ENCODE data around the gene PPM1M. TPM values are rescaled to one million over a fixed set of nuclear protein-coding genes. Genes with fewer than 3 reads are reported as not detected.

The PPM1M gene
- total and polyA plus RNA-seq, 2 experiments from 2014 or later: 2.2 to 4.0 TPM

DNA sequence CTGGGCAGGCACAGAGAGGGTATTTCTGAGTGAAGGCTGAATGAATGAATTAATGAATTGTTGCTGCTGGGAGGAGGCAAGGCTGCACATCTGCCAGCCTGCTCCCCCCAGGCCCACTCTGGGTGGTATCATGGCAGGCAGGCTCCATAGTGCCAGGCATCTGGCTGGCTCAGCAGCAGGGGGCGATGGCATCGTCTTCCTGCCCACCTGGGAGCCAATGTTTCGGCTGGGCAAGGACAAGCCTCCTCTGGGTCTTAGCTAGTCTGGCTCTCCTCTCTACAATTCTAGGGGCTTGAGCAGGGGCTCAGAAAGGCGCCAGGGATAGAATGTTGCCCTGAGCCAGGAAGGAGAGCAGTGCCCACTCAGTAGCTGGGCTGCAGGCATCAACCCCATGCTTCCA is 18.4 kb upstream of the PPM1M start:
- Histone ChIP-seq H3K27me3 (ENCODE audit: insufficient read depth) (no peaks in the 10 kb centered on the region), H3K9me2 (ENCODE audit: insufficient read depth) (no peaks in the 10 kb centered on the region), H3K4me3 (no peak overlapping the region), H3K79me2 (replicated peaks; ENCODE audit: insufficient read depth) (no peaks in the 10 kb centered on the region), H3K4me2 (no peak overlapping the region), H4K20me1 (replicated peaks; ENCODE audit: insufficient read depth) (no peaks in the 10 kb centered on the region), H3K36me3 (ENCODE audit: insufficient read depth) (peaks cover 3% of the 10 kb centered on the region; the same call in 1 of the 2 replicates), H3K4me1 (ENCODE audit: insufficient read depth) (no peaks in the 10 kb centered on the region), H3K27ac (ENCODE audit: low read depth) (no peak overlapping the region), H2AFZ (no peak overlapping the region), H3F3A (replicated peaks; ENCODE audit: low read depth) (0 out of 2 replicates have a peak, but pooled peaks cover 2% of the 10 kb centered on the region)
- no peaks in the 10 kb centered on the region for H3K9me3 Mint-ChIP-seq
- H3K4me3 Mint-ChIP-seq: no peak overlapping the region
- H3K4me1 Mint-ChIP-seq: peaks cover 7% of the 10 kb centered on the region
- DNase-seq (ENCODE audit: low spot score): no peak
- H3K27ac Mint-ChIP-seq: no peak overlapping the region
- TF ChIP-seq, protein P1, sequence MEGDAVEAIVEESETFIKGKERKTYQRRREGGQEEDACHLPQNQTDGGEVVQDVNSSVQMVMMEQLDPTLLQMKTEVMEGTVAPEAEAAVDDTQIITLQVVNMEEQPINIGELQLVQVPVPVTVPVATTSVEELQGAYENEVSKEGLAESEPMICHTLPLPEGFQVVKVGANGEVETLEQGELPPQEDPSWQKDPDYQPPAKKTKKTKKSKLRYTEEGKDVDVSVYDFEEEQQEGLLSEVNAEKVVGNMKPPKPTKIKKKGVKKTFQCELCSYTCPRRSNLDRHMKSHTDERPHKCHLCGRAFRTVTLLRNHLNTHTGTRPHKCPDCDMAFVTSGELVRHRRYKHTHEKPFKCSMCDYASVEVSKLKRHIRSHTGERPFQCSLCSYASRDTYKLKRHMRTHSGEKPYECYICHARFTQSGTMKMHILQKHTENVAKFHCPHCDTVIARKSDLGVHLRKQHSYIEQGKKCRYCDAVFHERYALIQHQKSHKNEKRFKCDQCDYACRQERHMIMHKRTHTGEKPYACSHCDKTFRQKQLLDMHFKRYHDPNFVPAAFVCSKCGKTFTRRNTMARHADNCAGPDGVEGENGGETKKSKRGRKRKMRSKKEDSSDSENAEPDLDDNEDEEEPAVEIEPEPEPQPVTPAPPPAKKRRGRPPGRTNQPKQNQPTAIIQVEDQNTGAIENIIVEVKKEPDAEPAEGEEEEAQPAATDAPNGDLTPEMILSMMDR (conservative IDR thresholded peaks at IDR 0.05; ENCODE audit: low read depth in 2 of 2): peak in 1 of 2 experiments; percentile 37; a peak in 3 of 4 replicates
- TF ChIP-seq ZNF331 (CRISPR knock-in tag; IDR thresholded peaks at IDR 0.05; ENCODE audit: low read depth): no peak
- TF ChIP-seq ZNF114 (CRISPR knock-in tag; IDR thresholded peaks at IDR 0.05): no peak
- TF ChIP-seq, protein P2, sequence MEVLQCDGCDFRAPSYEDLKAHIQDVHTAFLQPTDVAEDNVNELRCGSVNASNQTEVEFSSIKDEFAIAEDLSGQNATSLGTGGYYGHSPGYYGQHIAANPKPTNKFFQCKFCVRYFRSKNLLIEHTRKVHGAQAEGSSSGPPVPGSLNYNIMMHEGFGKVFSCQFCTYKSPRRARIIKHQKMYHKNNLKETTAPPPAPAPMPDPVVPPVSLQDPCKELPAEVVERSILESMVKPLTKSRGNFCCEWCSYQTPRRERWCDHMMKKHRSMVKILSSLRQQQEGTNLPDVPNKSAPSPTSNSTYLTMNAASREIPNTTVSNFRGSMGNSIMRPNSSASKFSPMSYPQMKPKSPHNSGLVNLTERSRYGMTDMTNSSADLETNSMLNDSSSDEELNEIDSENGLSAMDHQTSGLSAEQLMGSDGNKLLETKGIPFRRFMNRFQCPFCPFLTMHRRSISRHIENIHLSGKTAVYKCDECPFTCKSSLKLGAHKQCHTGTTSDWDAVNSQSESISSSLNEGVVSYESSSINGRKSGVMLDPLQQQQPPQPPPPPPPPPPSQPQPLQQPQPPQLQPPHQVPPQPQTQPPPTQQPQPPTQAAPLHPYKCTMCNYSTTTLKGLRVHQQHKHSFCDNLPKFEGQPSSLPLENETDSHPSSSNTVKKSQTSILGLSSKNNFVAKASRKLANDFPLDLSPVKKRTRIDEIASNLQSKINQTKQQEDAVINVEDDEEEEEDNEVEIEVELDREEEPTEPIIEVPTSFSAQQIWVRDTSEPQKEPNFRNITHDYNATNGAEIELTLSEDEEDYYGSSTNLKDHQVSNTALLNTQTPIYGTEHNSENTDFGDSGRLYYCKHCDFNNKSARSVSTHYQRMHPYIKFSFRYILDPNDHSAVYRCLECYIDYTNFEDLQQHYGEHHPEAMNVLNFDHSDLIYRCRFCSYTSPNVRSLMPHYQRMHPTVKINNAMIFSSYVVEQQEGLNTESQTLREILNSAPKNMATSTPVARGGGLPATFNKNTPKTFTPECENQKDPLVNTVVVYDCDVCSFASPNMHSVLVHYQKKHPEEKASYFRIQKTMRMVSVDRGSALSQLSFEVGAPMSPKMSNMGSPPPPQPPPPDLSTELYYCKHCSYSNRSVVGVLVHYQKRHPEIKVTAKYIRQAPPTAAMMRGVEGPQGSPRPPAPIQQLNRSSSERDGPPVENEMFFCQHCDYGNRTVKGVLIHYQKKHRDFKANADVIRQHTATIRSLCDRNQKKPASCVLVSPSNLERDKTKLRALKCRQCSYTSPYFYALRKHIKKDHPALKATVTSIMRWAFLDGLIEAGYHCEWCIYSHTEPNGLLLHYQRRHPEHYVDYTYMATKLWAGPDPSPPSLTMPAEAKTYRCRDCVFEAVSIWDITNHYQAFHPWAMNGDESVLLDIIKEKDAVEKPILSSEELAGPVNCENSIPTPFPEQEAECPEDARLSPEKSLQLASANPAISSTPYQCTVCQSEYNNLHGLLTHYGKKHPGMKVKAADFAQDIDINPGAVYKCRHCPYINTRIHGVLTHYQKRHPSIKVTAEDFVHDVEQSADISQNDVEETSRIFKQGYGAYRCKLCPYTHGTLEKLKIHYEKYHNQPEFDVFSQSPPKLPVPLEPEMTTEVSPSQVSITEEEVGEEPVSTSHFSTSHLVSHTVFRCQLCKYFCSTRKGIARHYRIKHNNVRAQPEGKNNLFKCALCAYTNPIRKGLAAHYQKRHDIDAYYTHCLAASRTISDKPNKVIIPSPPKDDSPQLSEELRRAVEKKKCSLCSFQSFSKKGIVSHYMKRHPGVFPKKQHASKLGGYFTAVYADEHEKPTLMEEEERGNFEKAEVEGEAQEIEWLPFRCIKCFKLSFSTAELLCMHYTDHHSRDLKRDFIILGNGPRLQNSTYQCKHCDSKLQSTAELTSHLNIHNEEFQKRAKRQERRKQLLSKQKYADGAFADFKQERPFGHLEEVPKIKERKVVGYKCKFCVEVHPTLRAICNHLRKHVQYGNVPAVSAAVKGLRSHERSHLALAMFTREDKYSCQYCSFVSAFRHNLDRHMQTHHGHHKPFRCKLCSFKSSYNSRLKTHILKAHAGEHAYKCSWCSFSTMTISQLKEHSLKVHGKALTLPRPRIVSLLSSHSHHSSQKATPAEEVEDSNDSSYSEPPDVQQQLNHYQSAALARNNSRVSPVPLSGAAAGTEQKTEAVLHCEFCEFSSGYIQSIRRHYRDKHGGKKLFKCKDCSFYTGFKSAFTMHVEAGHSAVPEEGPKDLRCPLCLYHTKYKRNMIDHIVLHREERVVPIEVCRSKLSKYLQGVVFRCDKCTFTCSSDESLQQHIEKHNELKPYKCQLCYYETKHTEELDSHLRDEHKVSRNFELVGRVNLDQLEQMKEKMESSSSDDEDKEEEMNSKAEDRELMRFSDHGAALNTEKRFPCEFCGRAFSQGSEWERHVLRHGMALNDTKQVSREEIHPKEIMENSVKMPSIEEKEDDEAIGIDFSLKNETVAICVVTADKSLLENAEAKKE (CRISPR knock-in tag; IDR thresholded peaks at IDR 0.05): no peak
- TF ChIP-seq EZH2phosphoT487 (IDR thresholded peaks at IDR 0.05; ENCODE audit: unreplicated experiment): no peak
- ATAC-seq: no peak
- peaks cover 14% of the 10 kb centered on the region for H3K27me3 Mint-ChIP-seq (ENCODE audit: insufficient read depth, low read depth, poor library complexity)
- peaks cover 21% of the 10 kb centered on the region for H3K36me3 Mint-ChIP-seq (ENCODE audit: low read depth)

All from GM23338 (cell line).